Measurements from ENCODE around the gene FANCC.
"Not testable (repeated sequence)": the region's sequence is repeated elsewhere in the genome, so short reads cannot be mapped to it uniquely, and the experiment has no call there.

FANCC gene

DNA sequence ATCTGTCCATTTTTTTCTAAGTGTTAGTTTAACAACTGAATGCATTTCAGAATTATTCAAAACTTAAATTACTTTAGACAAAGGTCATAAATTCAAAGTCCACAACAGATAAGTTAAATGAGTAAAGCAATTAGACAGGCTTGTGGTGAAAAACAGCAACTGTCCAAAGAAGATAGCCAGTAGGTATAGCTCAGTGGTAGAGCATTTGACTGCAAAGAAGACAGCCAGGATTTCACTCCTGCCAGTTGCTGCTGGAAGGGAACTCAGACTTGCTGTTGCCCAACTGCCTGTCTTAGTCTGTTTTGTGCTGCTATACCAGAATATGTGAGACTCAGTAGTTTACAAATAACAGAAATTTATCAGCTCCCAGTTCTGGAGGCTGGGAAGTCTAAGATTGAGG lies 10.0 kb downstream of the FANCC start:
- DNase-seq (ENCODE audit: low read depth, low spot score): no peak

DNA sequence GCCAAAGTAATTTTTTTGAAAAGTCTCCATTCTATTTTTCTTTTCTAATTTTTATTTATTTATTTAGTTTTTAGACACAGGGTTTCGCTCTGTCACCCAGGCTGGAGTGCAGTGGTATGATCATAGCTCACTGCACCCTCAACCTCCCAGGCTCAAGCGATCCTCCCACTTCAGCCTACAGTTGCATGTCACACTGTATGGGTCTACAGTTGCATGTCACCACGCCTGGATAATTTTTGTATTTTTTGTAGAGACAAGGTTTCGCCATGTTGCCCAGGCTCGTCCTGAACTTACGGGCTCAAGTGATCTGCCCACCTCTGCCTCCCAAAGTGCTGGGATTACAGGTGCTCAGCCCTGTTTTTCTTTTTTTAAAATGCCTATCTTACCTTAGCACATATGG lies 10.7 kb downstream of the FANCC start:
- H3K4me3 ChIP-seq (ENCODE audit: low read length): no peak overlapping the region
- H3K9me3 ChIP-seq (ENCODE audit: control insufficient read depth, insufficient read depth, low read length): no peaks in the 10 kb centered on the region
- no CpG with 5 or more reads among the region's 6 CpGs for WGBS (ENCODE audit: insufficient coverage, insufficient read length)
- no peaks in the 10 kb centered on the region for H3K27me3 ChIP-seq (ENCODE audit: control insufficient read depth, insufficient read depth, low read length)
- no peaks in the 10 kb centered on the region for H3K36me3 ChIP-seq (ENCODE audit: control insufficient read depth, insufficient read depth, low read length)
- DNase-seq (ENCODE audit: low read depth, low spot score): no peak
- H3K27ac ChIP-seq (ENCODE audit: low read length): no peak overlapping the region
- H3K4me1 ChIP-seq (ENCODE audit: control insufficient read depth, insufficient read depth, low read length): no peaks in the 10 kb centered on the region

More for the DNA sequence above, 10.0 kb downstream of the FANCC start:
- H3K4me3 ChIP-seq (ENCODE audit: low read length): no peak overlapping the region
- no peaks in the 10 kb centered on the region for H3K4me1 ChIP-seq (ENCODE audit: control insufficient read depth, insufficient read depth, low read length)
- H3K27ac ChIP-seq (ENCODE audit: low read length): no peak overlapping the region
- H3K9me3 ChIP-seq (ENCODE audit: control insufficient read depth, insufficient read depth, low read length): no peaks in the 10 kb centered on the region
- no peaks in the 10 kb centered on the region for H3K36me3 ChIP-seq (ENCODE audit: control insufficient read depth, insufficient read depth, low read length)
- no peaks in the 10 kb centered on the region for H3K27me3 ChIP-seq (ENCODE audit: control insufficient read depth, insufficient read depth, low read length)

DNA sequence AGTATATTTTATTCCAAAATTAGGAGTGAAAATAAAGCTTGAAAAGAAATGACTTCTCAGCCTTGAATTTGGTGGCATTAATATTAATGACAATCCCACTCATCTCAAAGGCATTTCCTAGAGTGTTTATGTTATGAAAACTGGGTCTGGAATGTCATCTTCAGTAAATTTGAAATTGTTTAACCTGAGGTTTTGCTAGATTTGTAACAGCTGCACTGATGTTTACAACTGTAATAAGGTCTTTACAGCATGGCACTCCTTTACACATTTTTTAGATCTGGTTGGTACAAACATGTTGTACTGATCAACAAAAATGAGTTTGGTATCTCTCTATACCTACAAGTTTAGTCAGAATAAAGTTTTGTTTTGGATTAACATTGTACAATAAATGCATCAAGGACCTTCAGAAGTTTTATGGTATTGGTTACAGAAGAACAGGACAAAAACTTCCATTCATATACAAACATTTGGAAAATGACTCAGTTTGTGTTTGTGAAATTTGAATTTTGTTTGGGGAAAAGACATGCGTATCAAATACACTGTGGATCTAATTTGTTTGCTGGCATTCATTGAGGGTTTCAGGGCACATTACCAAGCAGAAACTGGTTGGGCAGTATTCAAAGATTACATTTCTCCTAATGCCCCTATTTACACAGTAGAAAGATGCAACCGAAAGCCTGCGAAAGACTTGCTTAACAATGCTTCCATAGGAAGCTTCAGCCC lies 11.6 kb downstream of the FANCC start:
- H3K9me3 ChIP-seq (ENCODE audit: control insufficient read depth, insufficient read depth, low read length): no peaks in the 10 kb centered on the region
- no peak overlapping the region for H3K27ac ChIP-seq (ENCODE audit: low read length)
- WGBS (ENCODE audit: insufficient coverage, insufficient read length): no CpG with 5 or more reads among the region's 3 CpGs
- H3K27me3 ChIP-seq (ENCODE audit: control insufficient read depth, insufficient read depth, low read length): no peaks in the 10 kb centered on the region
- H3K36me3 ChIP-seq (ENCODE audit: control insufficient read depth, insufficient read depth, low read length): no peaks in the 10 kb centered on the region
- H3K4me3 ChIP-seq (ENCODE audit: low read length): no peak overlapping the region
- DNase-seq (ENCODE audit: low read depth, low spot score): no peak
- no peaks in the 10 kb centered on the region for H3K4me1 ChIP-seq (ENCODE audit: control insufficient read depth, insufficient read depth, low read length)

DNA sequence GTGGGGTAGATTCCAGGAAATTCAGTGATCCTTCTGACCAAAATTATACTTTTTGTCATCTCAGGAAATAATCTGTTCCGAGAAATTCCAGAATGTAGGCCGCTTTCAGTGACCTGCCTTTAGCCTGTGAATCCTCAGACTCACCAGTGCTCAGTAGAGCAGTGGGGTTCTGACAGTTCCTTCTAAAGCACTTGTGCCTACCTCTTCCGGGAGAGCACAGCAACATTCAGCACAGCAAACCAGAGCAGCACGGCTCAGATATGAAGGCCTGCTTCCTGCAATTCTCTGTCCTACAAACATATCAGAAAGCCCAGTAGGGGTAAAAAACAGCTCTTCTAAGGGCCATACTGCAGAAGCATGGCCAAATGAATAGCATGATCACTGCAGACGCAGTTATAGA lies 15.0 kb downstream of the FANCC start:
- Histone ChIP-seq H3K27me3 (ENCODE audit: control insufficient read depth, insufficient read depth, low read length) (no peaks in the 10 kb centered on the region), H3K36me3 (ENCODE audit: control insufficient read depth, insufficient read depth, low read length) (no peaks in the 10 kb centered on the region), H3K27ac (ENCODE audit: low read length) (no peak overlapping the region), H3K4me3 (ENCODE audit: low read length) (no peak overlapping the region), H3K9me3 (ENCODE audit: control insufficient read depth, insufficient read depth, low read length) (no peaks in the 10 kb centered on the region), H3K4me1 (ENCODE audit: control insufficient read depth, insufficient read depth, low read length) (no peaks in the 10 kb centered on the region)
- WGBS (ENCODE audit: insufficient coverage, insufficient read length): no CpG with 5 or more reads among the region's 5 CpGs
- no peak for DNase-seq (ENCODE audit: low read depth, low spot score)

DNA sequence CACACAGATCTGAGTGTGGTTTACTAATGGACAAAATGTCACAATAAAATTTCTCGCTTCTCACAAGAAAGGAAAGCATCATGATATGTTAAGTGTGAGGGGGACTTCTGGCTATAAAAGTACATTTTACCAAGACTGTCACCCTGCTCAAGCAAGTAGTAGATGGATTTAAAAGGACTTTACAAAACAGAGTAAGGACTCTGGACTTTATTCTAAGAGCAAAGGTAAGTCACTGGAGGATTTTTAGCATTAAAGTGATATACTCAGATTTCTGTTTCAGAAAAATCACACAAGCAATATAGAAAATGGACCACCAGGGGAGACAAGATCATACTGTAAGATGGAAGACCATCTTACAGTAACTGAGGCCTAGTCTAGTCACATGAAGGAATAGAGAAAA lies 19.7 kb downstream of the FANCC start:
- H3K4me3 ChIP-seq (ENCODE audit: low read length): no peak overlapping the region
- no CpG with 5 or more reads among the region's 1 CpG for WGBS (ENCODE audit: insufficient coverage, insufficient read length)
- H3K4me1 ChIP-seq (ENCODE audit: control insufficient read depth, insufficient read depth, low read length): no peaks in the 10 kb centered on the region
- H3K9me3 ChIP-seq (ENCODE audit: control insufficient read depth, insufficient read depth, low read length): no peaks in the 10 kb centered on the region
- DNase-seq (ENCODE audit: low read depth, low spot score): no peak
- no peak overlapping the region for H3K27ac ChIP-seq (ENCODE audit: low read length)
- no peaks in the 10 kb centered on the region for H3K27me3 ChIP-seq (ENCODE audit: control insufficient read depth, insufficient read depth, low read length)
- H3K36me3 ChIP-seq (ENCODE audit: control insufficient read depth, insufficient read depth, low read length): no peaks in the 10 kb centered on the region

DNA sequence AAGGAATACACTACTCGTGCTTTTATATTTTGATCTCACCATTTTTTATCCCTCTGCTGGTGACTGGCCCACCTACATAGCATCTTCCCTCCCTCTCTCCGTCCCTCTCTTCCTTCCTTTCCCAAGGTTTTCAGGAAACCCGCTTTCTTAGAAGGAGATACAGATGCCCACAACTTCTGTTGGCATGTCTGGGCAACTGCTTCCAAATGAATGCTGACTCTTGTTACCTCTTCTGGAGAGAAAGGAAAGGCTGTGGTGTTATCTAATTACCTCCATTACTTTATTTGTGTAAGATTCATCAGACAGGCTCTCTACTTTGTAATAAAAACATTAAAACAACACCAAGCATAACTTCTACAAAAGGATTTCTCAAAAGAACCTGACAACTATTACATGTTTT lies 20.2 kb downstream of the FANCC start:
- Histone ChIP-seq H3K27me3 (ENCODE audit: control insufficient read depth, insufficient read depth, low read length) (no peaks in the 10 kb centered on the region), H3K36me3 (ENCODE audit: control insufficient read depth, insufficient read depth, low read length) (no peaks in the 10 kb centered on the region), H3K9me3 (ENCODE audit: control insufficient read depth, insufficient read depth, low read length) (no peaks in the 10 kb centered on the region), H3K27ac (ENCODE audit: low read length) (no peak overlapping the region), H3K4me1 (ENCODE audit: control insufficient read depth, insufficient read depth, low read length) (no peaks in the 10 kb centered on the region), H3K4me3 (ENCODE audit: low read length) (no peak overlapping the region)
- no peak for DNase-seq (ENCODE audit: low read depth, low spot score)
- WGBS (ENCODE audit: insufficient coverage, insufficient read length): no CpG with 5 or more reads among the region's 3 CpGs

DNA sequence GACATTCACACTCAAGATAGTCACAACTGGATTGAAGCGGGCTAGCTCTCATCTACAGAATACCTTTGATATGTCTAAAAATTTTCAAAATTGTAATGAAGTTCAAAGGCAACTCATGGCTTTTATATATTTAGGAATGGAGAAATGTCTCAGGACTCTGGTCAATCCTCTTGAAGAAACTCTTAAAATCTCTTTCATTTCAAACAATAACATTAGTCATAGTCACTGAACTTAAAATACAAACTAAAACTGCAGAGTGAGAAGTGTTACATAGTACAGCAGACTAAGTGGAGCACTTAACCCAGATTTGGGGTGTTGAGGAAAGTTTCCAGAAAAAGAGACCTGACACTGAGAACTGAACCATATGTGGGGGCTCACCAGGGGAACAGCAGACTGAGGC lies 20.7 kb downstream of the FANCC start:
- Histone ChIP-seq H3K27ac (ENCODE audit: low read length) (no peak overlapping the region), H3K4me3 (ENCODE audit: low read length) (no peak overlapping the region), H3K4me1 (ENCODE audit: control insufficient read depth, insufficient read depth, low read length) (no peaks in the 10 kb centered on the region), H3K9me3 (ENCODE audit: control insufficient read depth, insufficient read depth, low read length) (no peaks in the 10 kb centered on the region), H3K27me3 (ENCODE audit: control insufficient read depth, insufficient read depth, low read length) (no peaks in the 10 kb centered on the region), H3K36me3 (ENCODE audit: control insufficient read depth, insufficient read depth, low read length) (no peaks in the 10 kb centered on the region)
- WGBS (ENCODE audit: insufficient coverage, insufficient read length): no CpG with 5 or more reads among the region's 1 CpG
- DNase-seq (ENCODE audit: low read depth, low spot score): no peak

- not testable (repeated sequence) for H3K4me1 ChIP-seq (ENCODE audit: control insufficient read depth, insufficient read depth, low read length); DNase-seq (ENCODE audit: low read depth, low spot score); H3K9me3 ChIP-seq (ENCODE audit: control insufficient read depth, insufficient read depth, low read length); H3K27me3 ChIP-seq (ENCODE audit: control insufficient read depth, insufficient read depth, low read length); H3K36me3 ChIP-seq (ENCODE audit: control insufficient read depth, insufficient read depth, low read length); H3K4me3 ChIP-seq (ENCODE audit: low read length); H3K27ac ChIP-seq (ENCODE audit: low read length)
- no CpG with 5 or more reads among the region's 6 CpGs for WGBS (ENCODE audit: insufficient coverage, insufficient read length)
Measured at GRCh38 chr9:95293296-95293695, 24.2 kb downstream of the FANCC start.

DNA sequence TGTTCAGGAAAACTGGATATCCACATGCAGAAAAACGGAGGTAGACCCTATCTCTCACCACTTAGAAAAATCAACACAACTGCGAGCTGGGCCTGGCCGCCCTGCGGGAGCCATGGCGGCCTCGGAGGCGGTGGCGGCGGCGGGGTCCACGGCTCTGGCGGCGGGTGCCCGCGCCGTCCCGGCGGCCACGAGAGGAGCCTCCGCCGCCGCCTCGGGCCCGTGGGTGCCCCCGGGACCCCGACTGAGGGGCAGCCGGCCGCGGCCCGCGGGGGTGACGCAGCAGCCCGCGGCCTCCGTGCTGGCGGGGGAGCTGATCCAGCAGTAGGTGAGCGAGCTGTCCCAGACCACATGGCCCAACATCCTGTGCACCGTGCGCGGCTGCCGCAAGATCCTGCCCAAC lies 25.3 kb downstream of the FANCC start:
- Histone ChIP-seq H3K36me3 (ENCODE audit: control insufficient read depth, insufficient read depth, low read length) (no peaks in the 10 kb centered on the region), H3K4me3 (ENCODE audit: low read length) (no peak overlapping the region), H3K27me3 (ENCODE audit: control insufficient read depth, insufficient read depth, low read length) (no peaks in the 10 kb centered on the region), H3K27ac (ENCODE audit: low read length) (no peak overlapping the region), H3K9me3 (ENCODE audit: control insufficient read depth, insufficient read depth, low read length) (no peaks in the 10 kb centered on the region), H3K4me1 (ENCODE audit: control insufficient read depth, insufficient read depth, low read length) (no peaks in the 10 kb centered on the region)
- WGBS (ENCODE audit: insufficient coverage, insufficient read length): no CpG with 5 or more reads among the region's 41 CpGs
- no peak for DNase-seq (ENCODE audit: low read depth, low spot score)

- Histone ChIP-seq H3K4me3 (ENCODE audit: low read length) (no peak overlapping the region), H3K27ac (ENCODE audit: low read length) (no peak overlapping the region), H3K36me3 (ENCODE audit: control insufficient read depth, insufficient read depth, low read length) (no peaks in the 10 kb centered on the region), H3K9me3 (ENCODE audit: control insufficient read depth, insufficient read depth, low read length) (no peaks in the 10 kb centered on the region), H3K27me3 (ENCODE audit: control insufficient read depth, insufficient read depth, low read length) (no peaks in the 10 kb centered on the region), H3K4me1 (ENCODE audit: control insufficient read depth, insufficient read depth, low read length) (no peaks in the 10 kb centered on the region)
- WGBS (ENCODE audit: insufficient coverage, insufficient read length): no CpG with 5 or more reads among the region's 2 CpGs
- no peak for DNase-seq (ENCODE audit: low read depth, low spot score)
Measured at GRCh38 chr9:95286151-95286550, 31.4 kb downstream of the FANCC start.

- H3K27ac ChIP-seq (ENCODE audit: low read length): no peak overlapping the region
- H3K27me3 ChIP-seq (ENCODE audit: control insufficient read depth, insufficient read depth, low read length): no peaks in the 10 kb centered on the region
- no CpG with 5 or more reads among the region's 1 CpG for WGBS (ENCODE audit: insufficient coverage, insufficient read length)
- H3K4me1 ChIP-seq (ENCODE audit: control insufficient read depth, insufficient read depth, low read length): no peaks in the 10 kb centered on the region
- no peaks in the 10 kb centered on the region for H3K36me3 ChIP-seq (ENCODE audit: control insufficient read depth, insufficient read depth, low read length)
- H3K9me3 ChIP-seq (ENCODE audit: control insufficient read depth, insufficient read depth, low read length): no peaks in the 10 kb centered on the region
- no peak overlapping the region for H3K4me3 ChIP-seq (ENCODE audit: low read length)
- no peak for DNase-seq (ENCODE audit: low read depth, low spot score)
Measured at GRCh38 chr9:95285307-95285706, 32.2 kb downstream of the FANCC start.
